Subcutaneous abdominal adipose tissue (tissue), 5 donors: ENCODE results near the gene PER1.

Source experiments
- H3K27ac ChIP-seq: one replicate; pipeline ENCODE4 v1.7.0; 2013; ENCODE audit warnings: low read depth, mild to moderate bottlenecking, inconsistent platforms, low read length, moderate library complexity
- H3K27me3 ChIP-seq, 5 donors: one replicate each; pipeline ENCODE4 v1.7.0; 2013; ENCODE audit warnings: low read length in 5 of 5, inconsistent platforms in 1 of 5; ENCODE audit not compliant: control insufficient read depth in 5 of 5, insufficient read depth in 4 of 5
- H3K36me3 ChIP-seq, 5 donors: one replicate each; pipeline ENCODE4 v1.7.0; 2013; ENCODE audit warnings: low read length in 5 of 5; ENCODE audit not compliant: control insufficient read depth in 5 of 5, insufficient read depth in 5 of 5
- H3K4me1 ChIP-seq, 5 donors: one replicate each; pipeline ENCODE4 v1.7.0; 2013; ENCODE audit warnings: low read length in 5 of 5, mild to moderate bottlenecking in 3 of 5, moderate library complexity in 1 of 5; ENCODE audit not compliant: control insufficient read depth in 5 of 5, insufficient read depth in 5 of 5
- H3K4me3 ChIP-seq, 5 donors: one replicate each; pipeline ENCODE4 v1.7.0; 2013; ENCODE audit warnings: low read length in 5 of 5, low read depth in 1 of 5
- H3K9ac ChIP-seq, 5 donors: one replicate each; pipeline ENCODE4 v1.7.0; 2013; ENCODE audit warnings: low read length in 5 of 5, mild to moderate bottlenecking in 4 of 5, moderate library complexity in 3 of 5
- H3K9me3 ChIP-seq, 5 donors: one replicate each; pipeline ENCODE4 v1.7.0; 2013; ENCODE audit warnings: low read length in 5 of 5; ENCODE audit not compliant: control insufficient read depth in 5 of 5
- donor health status: healthy.
- donor health status: healthy.
- donor health status: healthy.
- donor health status: healthy.
- donor health status: healthy.

Gene PER1

DNA sequence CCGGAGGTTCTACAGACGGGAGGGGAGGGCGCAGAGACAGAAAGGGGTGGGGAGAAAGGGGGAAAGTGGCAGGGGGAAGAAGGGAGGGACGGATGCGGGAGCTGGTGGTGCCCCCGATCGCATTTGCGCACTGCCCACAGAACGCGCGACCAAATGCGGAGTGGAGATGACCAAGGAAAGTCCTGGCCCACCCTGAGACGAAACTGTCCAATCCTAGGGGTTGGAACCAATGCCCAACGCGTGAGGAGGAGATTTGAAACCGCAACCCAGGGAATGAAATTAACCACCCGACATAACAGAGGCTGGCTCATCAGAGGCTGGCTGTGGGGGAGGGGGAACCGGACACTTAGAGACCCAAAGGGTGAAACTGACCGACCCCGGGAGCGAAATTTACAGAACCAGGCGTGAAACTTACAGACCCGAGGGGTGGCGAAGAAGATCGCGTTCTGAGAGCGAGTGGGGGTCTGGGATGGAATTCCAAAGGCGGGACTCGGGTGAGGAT, 29.7 kb downstream of the PER1 start:
- Histone ChIP-seq H3K27ac (no peak overlapping the region), H3K9me3 (no peaks in the 10 kb centered on the region), H3K4me3 (peak overlapping the region; percentile 48 to 82 (median 71)), H3K9ac (peak overlapping the region in 3 of 5 donors; percentile 38 to 62 (median 41)), H3K27me3 (peaks cover 22 to 37% (median 28%) of the 10 kb centered on the region in 5 donors), H3K36me3 (no peaks in the 10 kb centered on the region), H3K4me1 (peaks cover 19 to 91% (median 84%) of the 10 kb centered on the region in 5 donors)

DNA sequence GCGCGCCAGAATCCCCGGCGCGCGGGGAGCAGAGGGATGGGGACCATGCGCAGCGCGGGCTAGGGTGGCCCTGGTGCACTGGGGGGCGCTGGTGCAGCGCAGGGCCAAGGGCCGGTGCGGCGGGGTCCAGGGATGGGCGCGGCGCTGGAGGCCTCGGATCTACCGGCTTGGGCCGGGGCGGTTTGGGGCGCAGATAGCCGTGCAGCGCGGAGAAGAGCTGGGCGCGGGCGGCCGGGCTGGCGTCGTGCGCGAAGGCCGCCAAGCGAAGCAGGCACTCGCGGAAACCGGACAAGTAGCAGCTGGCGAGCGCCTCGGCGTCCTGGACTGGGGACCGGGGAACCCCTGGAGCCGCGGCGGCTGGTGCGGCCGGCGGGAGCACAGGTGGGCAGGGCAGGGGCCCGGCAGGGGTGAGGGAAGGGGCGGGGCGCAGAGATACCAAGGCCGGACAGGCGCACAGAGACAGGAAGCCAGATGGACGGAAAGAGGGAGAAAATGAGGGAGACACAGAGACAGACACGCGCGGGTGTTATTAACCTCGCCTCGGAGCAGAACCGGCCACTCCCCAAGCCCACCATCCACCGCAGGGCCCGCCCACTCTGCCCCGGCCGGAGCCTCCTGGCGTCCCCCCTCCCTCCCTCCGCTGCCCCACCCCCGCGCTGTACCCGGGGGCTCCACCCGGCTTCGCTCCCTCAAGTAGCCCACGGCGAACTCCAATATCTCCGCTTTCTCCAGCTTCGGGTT, 30.4 kb downstream of the PER1 start:
- Histone ChIP-seq H3K27me3 (peaks cover 26 to 41% (median 32%) of the 10 kb centered on the region in 5 donors), H3K9ac (peak overlapping the region in 1 of 5 donors; percentile 4), H3K4me1 (peaks cover 19 to 88% (median 82%) of the 10 kb centered on the region in 5 donors)

DNA sequence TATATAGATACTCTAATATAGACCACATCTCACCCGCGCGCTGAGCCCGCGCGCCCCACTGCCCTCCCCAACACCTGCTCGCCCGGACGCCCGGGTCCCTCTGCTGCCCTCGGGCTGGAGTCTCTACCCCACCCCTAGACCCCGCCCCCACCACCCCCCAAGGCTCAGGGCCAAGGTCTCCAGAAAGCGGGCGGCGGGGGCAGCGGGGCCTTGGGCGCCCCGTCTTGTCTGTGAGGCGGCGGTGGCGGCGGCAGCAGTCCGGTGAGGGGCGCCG, 30.9 kb downstream of the PER1 start:
- peaks cover 31 to 46% (median 37%) of the 10 kb centered on the region in 5 donors for H3K27me3 ChIP-seq
- no peaks in the 10 kb centered on the region for H3K9me3 ChIP-seq
- no peaks in the 10 kb centered on the region for H3K36me3 ChIP-seq
- H3K27ac ChIP-seq, result no peak overlapping the region
- peak overlapping the region in 4 of 5 donors; percentile 29 to 82 (median 74) for H3K4me3 ChIP-seq
- H3K4me1 ChIP-seq, result peaks cover 19 to 85% (median 78%) of the 10 kb centered on the region in 5 donors
- H3K9ac ChIP-seq, result no peak overlapping the region

More for the DNA sequence above, 30.4 kb downstream of the PER1 start:
- no peaks in the 10 kb centered on the region for H3K9me3 ChIP-seq
- no peak overlapping the region for H3K27ac ChIP-seq
- no peaks in the 10 kb centered on the region for H3K36me3 ChIP-seq
- peak overlapping the region; percentile 48 to 82 (median 71) for H3K4me3 ChIP-seq

DNA sequence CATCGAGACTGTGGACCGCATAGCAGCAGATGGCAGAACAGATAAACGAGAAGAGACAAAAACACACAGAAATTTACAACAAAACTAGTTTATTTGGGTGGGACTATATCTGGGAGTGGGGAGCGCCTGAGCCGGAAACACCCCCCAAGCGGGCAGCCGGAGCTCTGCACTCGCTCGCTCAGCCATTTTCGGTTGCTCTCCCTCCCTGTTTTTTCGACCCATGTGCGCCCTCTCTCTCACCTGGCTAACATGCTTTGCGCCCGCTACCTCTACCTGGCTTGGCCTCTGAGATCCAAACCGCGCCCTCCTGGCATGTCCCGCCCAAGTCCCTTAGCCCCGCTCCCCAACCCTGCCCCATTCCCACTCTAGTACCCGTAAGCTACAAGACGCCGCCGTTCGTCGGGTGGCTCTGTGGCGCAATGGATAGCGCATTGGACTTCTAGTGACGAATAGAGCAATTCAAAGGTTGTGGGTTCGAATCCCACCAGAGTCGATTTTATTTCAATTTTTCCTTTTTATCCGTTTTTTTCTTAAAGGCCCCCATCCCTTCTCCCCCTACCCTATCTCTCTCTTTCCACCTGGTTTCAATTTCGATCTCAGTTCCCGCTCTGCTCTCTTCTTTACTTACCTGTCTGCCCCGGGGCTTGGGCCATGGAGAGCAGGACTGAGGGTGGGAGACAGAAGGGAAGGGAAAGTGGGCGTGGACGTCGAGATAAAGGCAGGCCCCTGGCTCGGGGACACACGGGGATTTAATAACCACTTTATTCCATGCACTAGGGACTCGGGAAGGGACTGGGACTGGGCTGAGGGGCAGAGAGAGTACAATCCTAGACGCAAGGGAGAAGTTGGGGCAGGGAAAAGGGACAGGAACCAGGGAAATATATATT, 31.4 kb downstream of the PER1 start:
- Histone ChIP-seq H3K27ac (no peak overlapping the region), H3K4me1 (peaks cover 17 to 79% (median 72%) of the 10 kb centered on the region in 5 donors), H3K9ac (peak overlapping the region in 1 of 5 donors; percentile 41), H3K36me3 (no peaks in the 10 kb centered on the region), H3K4me3 (peak overlapping the region; percentile 55 to 77 (median 71)), H3K27me3 (peaks cover 35 to 52% (median 37%) of the 10 kb centered on the region in 5 donors), H3K9me3 (no peaks in the 10 kb centered on the region)

DNA sequence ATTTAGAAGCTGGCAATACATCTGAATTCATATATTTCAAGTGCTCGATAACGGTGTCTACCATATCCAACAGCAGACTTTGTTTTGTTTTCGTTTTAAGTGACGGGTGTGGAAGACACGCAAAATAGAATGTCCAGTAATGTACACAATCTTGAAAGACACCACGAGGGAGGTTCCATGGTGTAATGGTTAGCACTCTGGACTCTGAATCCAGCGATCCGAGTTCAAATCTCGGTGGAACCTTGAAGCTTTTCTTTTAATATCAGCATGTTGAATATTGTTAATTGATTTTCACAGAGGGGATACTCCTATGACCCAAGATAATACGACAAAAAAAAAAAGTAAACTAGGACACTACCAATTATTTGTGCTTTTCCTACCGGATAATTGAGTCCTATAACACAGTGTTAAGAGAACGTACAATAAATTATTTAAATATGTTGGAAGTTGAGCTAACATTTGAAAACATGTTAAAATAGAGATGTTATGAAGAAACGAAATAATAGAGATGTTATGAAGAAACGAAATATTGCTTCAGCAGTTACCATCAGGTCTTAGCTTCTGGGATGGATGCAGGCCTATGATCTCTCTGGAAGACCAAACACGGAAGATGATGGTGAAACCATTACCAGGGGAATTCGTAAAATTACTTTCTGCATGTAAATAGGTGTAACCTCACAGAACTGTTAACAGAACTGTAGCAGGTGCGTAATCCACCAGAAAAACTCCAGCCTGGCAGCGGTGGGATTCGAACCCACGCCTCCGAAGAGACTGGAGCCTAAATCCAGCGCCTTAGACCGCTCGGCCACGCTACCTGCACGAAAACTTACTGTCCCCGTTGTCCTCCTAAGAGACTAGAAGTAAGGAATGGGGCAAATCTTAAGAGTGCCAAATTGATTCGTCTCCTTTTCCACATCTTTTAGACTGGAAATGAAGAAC, 32.4 kb downstream of the PER1 start:
- H3K9me3 ChIP-seq, result no peaks in the 10 kb centered on the region
- peaks cover 37 to 58% (median 38%) of the 10 kb centered on the region in 5 donors for H3K27me3 ChIP-seq
- peak overlapping the region in 3 of 5 donors; percentile 30 to 67 (median 31) for H3K9ac ChIP-seq
- peak overlapping the region; percentile 39 for H3K27ac ChIP-seq
- peak overlapping the region; percentile 71 to 81 (median 76) for H3K4me3 ChIP-seq
- peaks cover 14 to 70% (median 64%) of the 10 kb centered on the region in 5 donors for H3K4me1 ChIP-seq
- no peaks in the 10 kb centered on the region for H3K36me3 ChIP-seq

DNA sequence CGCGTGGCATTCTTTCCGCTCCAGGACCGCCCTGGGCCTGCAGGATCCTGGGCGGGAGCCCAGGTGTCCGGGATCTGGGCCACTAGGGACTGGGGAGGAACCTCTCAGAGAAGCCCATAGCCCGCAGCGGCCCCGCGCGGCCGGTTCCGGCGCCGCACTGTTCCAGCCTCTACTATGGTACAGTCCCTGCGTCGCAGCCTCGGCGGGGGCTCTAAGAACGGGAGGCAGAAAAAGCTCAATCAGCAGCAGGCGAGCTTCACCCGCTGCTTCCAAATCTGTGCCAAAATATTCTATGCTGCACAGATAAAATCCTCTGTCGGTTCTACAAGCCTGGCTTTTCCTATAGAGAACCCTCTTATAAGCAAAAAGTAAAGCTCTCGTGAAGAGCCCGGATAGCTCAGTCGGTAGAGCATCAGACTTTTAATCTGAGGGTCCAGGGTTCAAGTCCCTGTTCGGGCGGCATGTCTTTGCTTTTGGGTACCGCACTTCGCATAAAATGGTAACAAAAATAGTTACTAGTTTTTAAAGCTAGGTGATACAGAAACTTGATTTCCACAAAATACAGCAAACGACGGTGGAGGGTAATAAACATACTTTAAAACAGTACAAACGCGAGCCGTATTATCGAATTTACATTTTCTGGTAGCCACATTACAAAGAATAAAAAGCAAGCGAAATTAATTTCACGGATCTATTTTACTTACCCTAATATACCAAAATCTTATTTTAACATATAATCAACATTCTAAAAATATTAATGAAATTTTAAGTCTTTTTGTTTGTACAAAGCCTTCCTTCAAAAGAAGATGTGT, 33.2 kb downstream of the PER1 start:
- Histone ChIP-seq H3K36me3 (no peaks in the 10 kb centered on the region), H3K27me3 (peaks cover 37 to 58% (median 40%) of the 10 kb centered on the region in 5 donors), H3K27ac (peak overlapping the region; percentile 39), H3K9me3 (no peaks in the 10 kb centered on the region), H3K4me1 (peaks cover 10 to 61% (median 56%) of the 10 kb centered on the region in 5 donors), H3K4me3 (peak overlapping the region; percentile 71 to 91 (median 77)), H3K9ac (peak overlapping the region; percentile 34 to 73 (median 67))

DNA sequence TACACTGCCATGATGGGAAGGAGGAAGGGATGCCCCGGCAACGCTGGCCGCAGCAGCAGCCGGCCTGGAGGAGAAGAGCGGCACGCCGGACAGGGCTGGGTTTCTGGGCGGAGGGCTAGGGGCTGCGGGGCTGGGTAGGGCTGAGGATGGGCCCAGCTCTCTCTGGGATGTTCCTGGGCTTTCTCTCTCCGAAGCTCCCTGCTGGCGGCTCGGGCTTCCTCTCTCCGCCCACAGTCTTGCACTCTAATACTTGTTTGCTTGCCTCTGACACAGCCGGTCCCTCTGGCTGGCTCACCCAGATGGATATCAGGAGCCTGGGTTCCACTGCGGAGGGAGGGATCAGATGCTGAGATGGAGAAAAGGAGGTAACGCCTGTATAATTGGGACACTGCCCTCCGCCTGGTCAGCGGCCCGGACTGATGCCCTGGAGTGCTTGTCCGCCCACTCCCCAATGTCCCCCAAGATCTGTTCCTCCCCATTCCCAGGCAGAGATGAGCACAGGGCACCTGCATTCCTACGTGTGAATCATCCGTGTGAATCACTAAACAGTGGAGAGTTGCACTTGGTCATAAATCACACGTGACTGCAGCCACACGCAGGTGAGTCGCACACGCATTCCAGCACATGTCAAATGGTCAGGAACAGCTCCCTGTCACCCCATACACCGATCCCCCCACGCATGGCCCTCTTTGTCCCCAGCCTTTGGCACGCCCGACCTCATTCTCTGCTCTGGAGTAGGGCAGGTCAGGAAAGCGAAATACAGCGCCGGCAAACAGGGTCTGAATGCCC, 34.0 kb downstream of the PER1 start, which contains the start of gene ALOXE3:
ALOXE3 (minus strand) TSS at position 535 of the 789 bp plus-strand sequence; CDS start at position 11, 524 bp downstream.
- Histone ChIP-seq H3K9ac (peak within 1 kb of the TSS; percentile 34 to 73 (median 67)), H3K4me3 (peak within 1 kb of the TSS; percentile 71 to 91 (median 77)), H3K27me3 (peaks cover 30 to 53% (median 34%) of the 10 kb centered on the region in 5 donors), H3K9me3 (no peaks in the 10 kb centered on the region), H3K27ac (peak within 1 kb of the TSS; percentile 39), H3K4me1 (peaks cover 10 to 53% (median 48%) of the 10 kb centered on the region in 5 donors), H3K36me3 (no peaks in the 10 kb centered on the region)

DNA sequence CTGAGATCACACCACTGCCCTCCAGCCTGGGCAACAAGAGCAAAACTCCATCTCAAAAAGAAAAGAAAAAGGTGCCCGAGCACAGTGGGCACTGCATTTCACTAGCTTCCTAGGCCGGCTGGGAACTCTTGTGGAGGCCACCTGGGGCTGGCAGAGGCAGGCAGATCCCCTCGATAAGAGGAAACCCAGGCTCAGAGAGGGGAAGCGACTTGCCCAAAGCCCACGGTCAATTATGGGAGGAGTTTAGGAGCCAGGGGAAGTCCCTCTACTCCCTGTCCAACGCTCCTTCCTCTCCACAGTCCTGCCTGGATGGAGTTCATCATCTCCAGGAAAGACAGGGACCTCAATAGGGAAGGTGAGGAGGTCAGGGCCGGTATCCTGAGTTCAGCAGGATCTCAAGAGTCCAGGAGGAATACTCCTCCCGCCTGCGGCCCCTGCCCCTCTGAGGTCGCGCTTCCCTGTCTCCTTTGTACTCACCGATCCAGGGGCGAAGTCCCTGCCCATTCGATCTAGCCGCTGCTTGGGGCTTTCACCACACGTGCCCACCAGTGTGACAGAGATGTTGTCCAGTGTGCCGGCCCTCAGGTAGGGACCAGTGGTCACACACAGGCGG, 34.7 kb downstream of the PER1 start:
- Histone ChIP-seq H3K27ac (no peak overlapping the region), H3K36me3 (no peaks in the 10 kb centered on the region), H3K9me3 (no peaks in the 10 kb centered on the region), H3K27me3 (peaks cover 28 to 52% (median 33%) of the 10 kb centered on the region in 5 donors), H3K9ac (peak overlapping the region in 2 of 5 donors; percentile 59 to 68), H3K4me3 (peak overlapping the region in 4 of 5 donors; percentile 71 to 81 (median 76)), H3K4me1 (peaks cover 10 to 46% (median 40%) of the 10 kb centered on the region in 5 donors)
